Measurements from ENCODE around the gene MB21D2.

Gene MB21D2

DNA sequence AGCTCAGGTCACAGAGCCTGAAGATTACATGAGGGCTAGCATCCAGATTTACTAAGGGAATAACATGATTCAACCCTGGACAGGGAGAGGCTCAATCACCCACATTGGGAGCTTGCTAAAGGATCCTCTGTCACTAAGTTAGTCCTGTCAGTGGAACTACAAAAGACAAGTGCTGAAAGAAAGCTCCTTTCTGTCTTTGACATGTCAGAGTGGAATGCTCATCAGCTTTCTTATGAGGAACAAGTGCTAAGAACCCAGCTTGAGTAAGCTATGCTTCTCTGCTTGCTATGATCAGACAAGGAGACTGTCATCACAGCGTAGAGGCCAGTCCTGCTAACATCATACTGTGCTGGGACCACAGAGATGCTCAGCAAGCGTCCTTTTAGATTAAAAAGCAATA lies 74.5 kb downstream of the MB21D2 start:
- 82% methylated on average over 2 of the region's 2 CpGs for WGBS
- peaks cover 24% of the 10 kb centered on the region for H3K4me1 ChIP-seq (ENCODE audit: insufficient read depth, low read length)
- H3K4me3 ChIP-seq (ENCODE audit: low read length), result no peak overlapping the region
- H3K9ac ChIP-seq (ENCODE audit: low read depth, low read length), result no peak overlapping the region
- H3K9me3 ChIP-seq (ENCODE audit: insufficient read depth, low read depth, low read length), result no peaks in the 10 kb centered on the region
- no peak overlapping the region for H3K27ac ChIP-seq (ENCODE audit: low read depth, low read length)
- no peaks in the 10 kb centered on the region for H3K36me3 ChIP-seq (ENCODE audit: insufficient read depth, low read length)
- H3K27me3 ChIP-seq (ENCODE audit: insufficient read depth, low read length), result no peaks in the 10 kb centered on the region

DNA sequence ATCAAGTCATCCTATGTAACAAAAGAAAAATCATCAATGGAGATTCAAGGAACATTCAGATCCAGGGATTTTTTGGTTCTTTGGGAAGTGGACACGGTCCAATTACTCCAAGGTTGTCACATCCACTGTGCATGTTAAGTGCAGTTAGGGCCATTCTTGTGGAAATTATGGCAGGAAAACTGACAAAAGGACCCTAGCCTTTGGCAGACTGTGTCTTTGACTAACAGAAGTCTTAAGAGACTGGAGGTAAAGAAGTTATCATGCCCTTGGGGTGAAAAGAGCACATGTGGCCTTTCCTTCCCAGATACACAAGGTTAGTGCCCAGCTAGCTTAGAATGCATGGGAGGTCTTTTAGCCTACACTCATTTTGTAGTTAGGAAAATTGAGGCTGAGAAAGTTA lies 74.9 kb downstream of the MB21D2 start:
- H3K27me3 ChIP-seq (ENCODE audit: insufficient read depth, low read length), result no peaks in the 10 kb centered on the region
- no peaks in the 10 kb centered on the region for H3K9me3 ChIP-seq (ENCODE audit: insufficient read depth, low read depth, low read length)
- no peak overlapping the region for H3K27ac ChIP-seq (ENCODE audit: low read depth, low read length)
- H3K4me1 ChIP-seq (ENCODE audit: insufficient read depth, low read length), result peaks cover 24% of the 10 kb centered on the region
- H3K9ac ChIP-seq (ENCODE audit: low read depth, low read length), result no peak overlapping the region
- H3K36me3 ChIP-seq (ENCODE audit: insufficient read depth, low read length), result no peaks in the 10 kb centered on the region
- WGBS, result 92% methylated on average over 1 of the region's 1 CpG
- no peak overlapping the region for H3K4me3 ChIP-seq (ENCODE audit: low read length)

DNA sequence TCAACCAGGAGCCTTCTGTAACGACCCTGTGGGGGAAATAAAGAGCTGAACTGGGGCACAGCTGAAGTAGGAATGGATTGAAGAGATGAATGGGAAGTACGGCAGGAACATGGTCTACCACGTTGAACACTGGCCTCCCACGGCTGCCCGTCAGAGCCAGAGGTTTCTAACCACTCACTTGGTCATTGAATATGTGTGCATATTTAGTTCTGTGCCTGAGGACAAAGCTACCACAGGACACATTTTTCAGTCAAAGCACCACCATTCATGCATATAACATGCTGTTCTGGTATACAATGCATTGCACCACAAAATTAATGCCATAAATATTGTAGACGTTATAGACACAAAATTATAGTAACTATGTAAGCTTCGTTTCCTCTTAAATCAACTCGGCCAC lies 75.5 kb downstream of the MB21D2 start:
- peaks cover 24% of the 10 kb centered on the region for H3K4me1 ChIP-seq (ENCODE audit: insufficient read depth, low read length)
- no peak overlapping the region for H3K4me3 ChIP-seq (ENCODE audit: low read length)
- no peak overlapping the region for H3K9ac ChIP-seq (ENCODE audit: low read depth, low read length)
- H3K36me3 ChIP-seq (ENCODE audit: insufficient read depth, low read length), result no peaks in the 10 kb centered on the region
- H3K27me3 ChIP-seq (ENCODE audit: insufficient read depth, low read length), result no peaks in the 10 kb centered on the region
- H3K27ac ChIP-seq (ENCODE audit: low read depth, low read length), result no peak overlapping the region
- 95% methylated on average over 6 of the region's 8 CpGs for WGBS
- no peaks in the 10 kb centered on the region for H3K9me3 ChIP-seq (ENCODE audit: insufficient read depth, low read depth, low read length)

DNA sequence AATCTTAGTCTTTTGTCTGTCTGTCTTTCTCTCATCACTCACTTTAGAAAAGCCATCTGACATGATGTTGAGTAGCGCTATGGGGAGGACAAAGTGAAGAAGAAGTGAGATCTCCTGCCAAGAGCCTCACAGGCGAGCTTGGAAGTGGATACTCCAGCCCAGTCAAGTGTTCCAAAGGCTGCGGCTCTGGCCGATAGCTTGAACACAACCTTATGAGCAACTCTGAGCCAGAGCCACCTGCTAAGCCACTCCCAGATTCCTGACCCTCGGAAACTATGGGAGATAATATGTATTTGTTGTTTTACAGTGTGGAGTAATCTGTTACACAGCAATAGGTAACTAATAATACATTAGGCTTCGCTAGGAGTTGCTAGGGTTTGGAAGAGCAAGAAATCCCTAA lies 76.2 kb downstream of the MB21D2 start:
- WGBS, result 90% methylated on average over 6 of the region's 6 CpGs
- H3K27ac ChIP-seq (ENCODE audit: low read depth, low read length), result no peak overlapping the region
- no peaks in the 10 kb centered on the region for H3K36me3 ChIP-seq (ENCODE audit: insufficient read depth, low read length)
- no peaks in the 10 kb centered on the region for H3K9me3 ChIP-seq (ENCODE audit: insufficient read depth, low read depth, low read length)
- no peak overlapping the region for H3K9ac ChIP-seq (ENCODE audit: low read depth, low read length)
- no peak overlapping the region for H3K4me3 ChIP-seq (ENCODE audit: low read length)
- no peaks in the 10 kb centered on the region for H3K27me3 ChIP-seq (ENCODE audit: insufficient read depth, low read length)
- H3K4me1 ChIP-seq (ENCODE audit: insufficient read depth, low read length), result peaks cover 24% of the 10 kb centered on the region

DNA sequence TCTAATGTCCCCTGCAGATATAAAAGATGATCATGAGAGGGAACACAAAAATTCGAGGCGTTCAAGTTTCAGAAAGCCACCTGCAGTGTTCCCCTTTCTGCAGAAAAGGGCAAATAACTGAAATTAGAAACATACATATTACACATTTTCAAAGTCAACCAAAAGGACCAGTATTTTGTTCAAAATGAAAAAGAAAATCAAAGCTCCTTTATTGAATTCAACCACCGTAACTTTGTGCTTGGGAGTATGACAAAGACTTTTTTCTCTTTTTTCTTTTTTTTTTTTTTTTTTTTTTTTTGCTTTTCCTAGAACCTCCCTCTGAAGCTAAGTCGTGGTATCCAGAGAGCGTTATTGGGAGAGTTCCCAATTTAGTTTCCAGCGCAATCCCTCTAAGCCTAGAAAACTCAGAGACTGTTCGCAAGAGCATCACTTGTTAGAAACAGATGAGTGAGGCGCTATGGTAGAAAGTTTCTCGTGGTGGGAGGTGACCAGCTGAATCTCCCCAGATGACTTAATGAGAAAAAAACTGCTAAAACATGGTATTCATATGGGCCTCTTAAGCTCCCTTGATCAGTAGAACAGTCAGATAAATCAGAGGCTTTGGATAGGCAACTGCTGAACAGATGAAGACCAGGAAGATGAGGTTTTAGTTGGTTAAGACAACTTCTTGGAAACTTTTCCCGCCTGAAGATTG lies 77.4 kb downstream of the MB21D2 start:
- H3K4me1 ChIP-seq (ENCODE audit: insufficient read depth, low read length), result peaks cover 23% of the 10 kb centered on the region
- WGBS, result 93% methylated on average over 10 of the region's 10 CpGs

DNA sequence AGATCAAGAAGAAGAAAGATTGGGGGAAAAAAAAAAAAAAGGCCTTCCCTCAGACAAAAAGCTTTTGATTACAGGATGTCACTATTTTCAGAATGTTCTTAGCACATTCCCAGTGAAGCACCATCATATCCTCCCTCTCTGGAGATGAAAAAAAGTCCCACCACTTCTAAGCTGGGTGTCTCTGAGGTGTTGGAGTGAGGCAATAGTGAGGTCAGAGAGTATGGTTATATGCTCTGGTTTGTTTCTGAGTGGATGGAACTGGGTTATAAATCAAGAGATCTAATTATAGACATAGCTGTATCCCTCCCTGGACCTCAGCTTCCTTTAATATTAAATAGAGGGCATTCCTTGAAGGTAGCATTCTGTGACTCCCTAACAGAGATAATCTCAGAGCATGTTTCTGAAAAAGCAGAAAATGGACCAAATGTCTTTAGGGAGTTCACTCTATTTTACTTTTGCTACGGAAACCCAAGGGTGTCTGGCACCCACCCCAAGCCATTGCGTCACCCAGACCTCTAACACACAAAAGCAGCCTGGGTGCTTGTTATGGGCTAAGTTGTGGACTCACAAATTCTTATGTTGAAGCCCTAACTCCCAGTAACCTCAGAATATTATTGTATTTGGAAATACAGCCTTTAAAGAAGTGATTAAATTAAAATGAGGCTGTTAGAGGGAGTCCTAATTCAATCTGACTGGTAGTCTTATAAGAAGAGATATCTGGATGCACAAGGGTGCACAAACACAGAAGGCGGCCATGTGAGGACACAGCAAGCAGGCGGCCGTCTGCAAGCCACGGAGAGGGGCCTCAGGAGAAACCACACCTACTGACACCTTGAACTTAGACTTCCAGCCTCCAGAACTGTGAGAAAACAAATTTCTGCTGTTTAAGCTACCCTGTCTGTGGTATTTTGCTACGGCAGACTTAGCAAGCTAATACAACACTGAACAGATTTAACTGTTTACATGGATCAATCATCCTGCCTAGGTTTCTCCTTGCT lies 81.5 kb downstream of the MB21D2 start:
- H3K9me3 ChIP-seq (ENCODE audit: insufficient read depth, low read depth, low read length), result no peaks in the 10 kb centered on the region
- no peak overlapping the region for H3K4me3 ChIP-seq (ENCODE audit: low read length)
- no peaks in the 10 kb centered on the region for H3K36me3 ChIP-seq (ENCODE audit: insufficient read depth, low read length)
- no peak overlapping the region for H3K9ac ChIP-seq (ENCODE audit: low read depth, low read length)
- 90% methylated on average over 7 of the region's 7 CpGs for WGBS
- peaks cover 29% of the 10 kb centered on the region for H3K4me1 ChIP-seq (ENCODE audit: insufficient read depth, low read length)
- H3K27me3 ChIP-seq (ENCODE audit: insufficient read depth, low read length), result no peaks in the 10 kb centered on the region
- H3K27ac ChIP-seq (ENCODE audit: low read depth, low read length), result no peak overlapping the region

More for the DNA sequence above, 77.4 kb downstream of the MB21D2 start:
- Histone ChIP-seq H3K9ac (ENCODE audit: low read depth, low read length) (no peak overlapping the region), H3K27me3 (ENCODE audit: insufficient read depth, low read length) (no peaks in the 10 kb centered on the region), H3K36me3 (ENCODE audit: insufficient read depth, low read length) (no peaks in the 10 kb centered on the region), H3K4me3 (ENCODE audit: low read length) (no peak overlapping the region), H3K27ac (ENCODE audit: low read depth, low read length) (no peak overlapping the region), H3K9me3 (ENCODE audit: insufficient read depth, low read depth, low read length) (no peaks in the 10 kb centered on the region)

DNA sequence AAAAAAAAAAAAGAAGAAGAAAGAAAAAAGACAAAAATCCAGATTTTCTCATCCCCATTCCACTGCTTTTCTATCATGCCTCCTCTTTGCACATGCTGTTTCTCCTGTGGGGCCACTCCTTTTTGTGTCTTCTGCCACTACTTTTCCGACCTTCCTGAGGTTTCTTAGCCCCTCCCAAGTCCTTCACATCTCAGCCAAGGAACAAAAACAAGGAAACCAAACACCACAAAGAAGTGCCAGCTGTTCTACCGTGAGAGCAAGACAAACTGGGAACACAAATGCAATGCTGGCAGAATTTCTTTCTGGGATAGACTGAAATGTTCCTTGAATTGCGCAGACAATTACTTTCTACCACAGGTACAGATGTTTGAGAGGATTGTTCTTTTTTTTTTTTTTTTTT lies 83.2 kb downstream of the MB21D2 start:
- H3K36me3 ChIP-seq (ENCODE audit: insufficient read depth, low read length), result no peaks in the 10 kb centered on the region
- H3K9ac ChIP-seq (ENCODE audit: low read depth, low read length), result no peak overlapping the region
- no peak overlapping the region for H3K27ac ChIP-seq (ENCODE audit: low read depth, low read length)
- H3K4me1 ChIP-seq (ENCODE audit: insufficient read depth, low read length), result peaks cover 22% of the 10 kb centered on the region
- no peaks in the 10 kb centered on the region for H3K9me3 ChIP-seq (ENCODE audit: insufficient read depth, low read depth, low read length)
- H3K4me3 ChIP-seq (ENCODE audit: low read length), result no peak overlapping the region
- no peaks in the 10 kb centered on the region for H3K27me3 ChIP-seq (ENCODE audit: insufficient read depth, low read length)
- 61% methylated on average over 3 of the region's 3 CpGs for WGBS

DNA sequence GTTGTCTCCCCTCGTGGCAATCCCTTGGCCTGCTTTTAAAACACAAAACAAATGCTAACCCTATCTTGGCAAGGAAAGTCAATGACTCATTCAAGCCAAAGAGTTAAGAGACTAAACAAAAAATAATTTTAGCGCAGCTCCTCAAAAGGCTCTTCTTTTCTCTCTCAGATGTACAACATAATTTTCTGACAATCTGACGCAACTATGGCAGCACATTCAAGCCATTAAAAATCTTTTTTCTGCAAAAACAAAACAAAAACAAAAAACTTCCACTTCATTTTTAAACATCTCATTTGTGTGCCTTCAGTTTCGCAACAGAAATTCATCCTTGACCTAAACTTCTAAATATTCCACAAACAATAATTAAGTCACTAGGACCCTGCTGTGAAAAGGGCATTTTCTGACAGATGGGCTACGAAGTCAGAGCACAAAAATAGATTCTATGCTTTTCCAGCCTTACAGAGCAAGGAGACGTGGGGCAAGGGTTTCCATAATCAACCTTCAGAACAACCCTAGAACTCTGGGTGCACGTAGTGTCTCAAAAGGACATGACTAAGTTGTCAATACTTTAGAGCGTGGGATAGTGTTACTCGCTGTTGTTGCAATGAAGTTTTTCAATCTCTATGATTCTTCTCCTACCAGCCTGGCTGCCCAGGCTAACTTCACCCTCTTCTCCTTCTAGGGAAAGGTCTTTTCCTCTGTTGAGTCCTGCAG lies 84.3 kb downstream of the MB21D2 start:
- Histone ChIP-seq H3K36me3 (ENCODE audit: insufficient read depth, low read length) (no peaks in the 10 kb centered on the region), H3K9me3 (ENCODE audit: insufficient read depth, low read depth, low read length) (no peaks in the 10 kb centered on the region), H3K27ac (ENCODE audit: low read depth, low read length) (no peak overlapping the region), H3K4me1 (ENCODE audit: insufficient read depth, low read length) (peaks cover 21% of the 10 kb centered on the region), H3K9ac (ENCODE audit: low read depth, low read length) (no peak overlapping the region), H3K27me3 (ENCODE audit: insufficient read depth, low read length) (no peaks in the 10 kb centered on the region), H3K4me3 (ENCODE audit: low read length) (no peak overlapping the region)
- WGBS, result 89% methylated on average over 9 of the region's 9 CpGs

DNA sequence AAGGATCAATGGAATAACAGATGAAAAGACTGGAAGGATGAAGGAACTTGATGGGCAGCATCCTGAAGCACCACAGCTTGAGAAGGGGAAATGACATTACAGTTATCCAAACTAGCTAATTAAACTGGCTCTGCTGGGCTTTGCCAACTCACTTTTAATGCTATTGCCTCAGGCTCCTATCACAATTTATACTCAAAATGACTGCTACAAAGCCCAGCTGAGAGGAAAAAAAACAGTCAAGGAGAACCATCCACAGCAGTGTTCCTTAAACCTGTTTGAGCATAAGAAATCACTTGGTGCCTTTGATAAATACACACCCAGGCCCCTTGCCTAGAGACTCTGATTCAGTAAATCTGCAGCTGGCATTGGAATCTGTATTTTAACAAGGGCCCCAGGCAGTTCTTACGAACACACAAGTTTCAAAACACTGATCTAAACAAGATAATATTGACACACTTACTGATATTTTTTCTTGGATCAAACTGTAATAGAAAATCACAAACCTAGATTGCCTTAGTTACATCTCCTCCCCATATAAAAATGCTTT lies 85.8 kb downstream of the MB21D2 start:
- WGBS, result 90% methylated on average over 1 of the region's 1 CpG
- Histone ChIP-seq H3K4me1 (ENCODE audit: insufficient read depth, low read length) (peaks cover 21% of the 10 kb centered on the region), H3K9ac (ENCODE audit: low read depth, low read length) (no peak overlapping the region), H3K27ac (ENCODE audit: low read depth, low read length) (no peak overlapping the region), H3K4me3 (ENCODE audit: low read length) (no peak overlapping the region), H3K9me3 (ENCODE audit: insufficient read depth, low read depth, low read length) (no peaks in the 10 kb centered on the region), H3K27me3 (ENCODE audit: insufficient read depth, low read length) (no peaks in the 10 kb centered on the region), H3K36me3 (ENCODE audit: insufficient read depth, low read length) (no peaks in the 10 kb centered on the region)

DNA sequence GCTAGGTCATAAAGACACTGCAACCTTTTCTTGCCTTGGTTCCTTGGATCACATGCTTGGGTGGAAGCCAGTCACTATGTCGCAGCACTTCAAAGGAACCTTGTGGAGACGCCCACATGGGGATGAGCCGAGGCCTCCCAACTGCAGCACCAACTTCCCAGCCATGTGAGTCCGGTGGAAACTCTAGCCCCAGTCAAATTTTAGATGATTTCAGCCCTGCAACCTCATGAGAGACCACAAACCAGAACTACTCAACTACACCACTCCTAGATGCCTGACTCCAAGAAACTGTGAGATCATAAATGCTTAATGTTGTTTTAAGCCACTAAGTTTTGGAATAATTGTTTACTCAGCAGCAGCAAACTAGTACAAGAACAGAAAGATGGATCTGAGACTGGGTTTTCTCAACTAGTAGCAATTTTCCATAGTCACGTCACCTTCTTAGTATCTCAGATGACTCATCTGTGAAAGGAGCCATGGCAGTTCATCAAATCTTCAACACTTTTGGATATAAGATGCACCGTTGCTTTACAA lies 86.5 kb downstream of the MB21D2 start:
- Histone ChIP-seq H3K9ac (ENCODE audit: low read depth, low read length) (no peak overlapping the region), H3K27ac (ENCODE audit: low read depth, low read length) (no peak overlapping the region), H3K36me3 (ENCODE audit: insufficient read depth, low read length) (no peaks in the 10 kb centered on the region), H3K4me1 (ENCODE audit: insufficient read depth, low read length) (peaks cover 21% of the 10 kb centered on the region), H3K27me3 (ENCODE audit: insufficient read depth, low read length) (no peaks in the 10 kb centered on the region), H3K9me3 (ENCODE audit: insufficient read depth, low read depth, low read length) (no peaks in the 10 kb centered on the region), H3K4me3 (ENCODE audit: low read length) (no peak overlapping the region)
- 76% methylated on average over 6 of the region's 6 CpGs for WGBS

Data from HUES64 (cell line).